Heart left ventricle (tissue), 16 donors: ENCODE measurements around the gene ANKRD28. TPM values are rescaled to one million over a fixed set of nuclear protein-coding genes. Genes with fewer than 3 reads are reported as not detected.
"Not testable (repeated sequence)": the region's sequence is repeated elsewhere in the genome, so short reads cannot be mapped to it uniquely, and the experiment has no call there.

ENCODE experiments used
- ATAC-seq, 4 donors: fragments of 200-7000 bp; cut with Tn5 transposase; one replicate each; pipeline ENCODE4 v1.9.1; 2020 to 2022; ENCODE audit warnings: moderate library complexity in 4 of 4, mild to moderate bottlenecking in 3 of 4, moderate number of reproducible peaks in 1 of 4
- DNase-seq, 5 donors: peaks; one replicate each; pipeline ENCODE4 v3.0.0-alpha.2; 2020
- H3K27ac ChIP-seq, 12 donors: fragments of 200-600 bp; sonication (generic) in 4 of 12; one replicate each; pipeline versions ENCODE4 v1.5.0 to v1.8.0; 2016 to 2022; ENCODE audit warnings: mild to moderate bottlenecking in 2 of 12
- H3K27me3 ChIP-seq, 9 donors: fragments of 200-600 bp; sonication (generic) in 2 of 9; one replicate each; pipeline versions ENCODE4 v1.5.1 to v1.8.0; 2016 to 2022; ENCODE audit warnings: mild to moderate bottlenecking in 3 of 9
- H3K36me3 ChIP-seq, 9 donors: fragments of 200-600 bp; sonication (generic) in 2 of 9; one replicate each; pipeline versions ENCODE4 v1.5.0 to v1.8.0; 2018 to 2022; ENCODE audit warnings: mild to moderate bottlenecking in 2 of 9
- H3K4me1 ChIP-seq, 12 donors: fragments of 200-600 bp; sonication (generic) in 4 of 12; one replicate each; pipeline versions ENCODE4 v1.5.0 to v1.8.0; 2016 to 2022; ENCODE audit warnings: mild to moderate bottlenecking in 3 of 12
- H3K4me3 ChIP-seq, 12 donors: fragments of 200-600 bp; sonication (generic) in 4 of 12; one replicate each; pipeline versions ENCODE4 v1.5.0 to v1.8.0; 2017 to 2022; ENCODE audit warnings: mild to moderate bottlenecking in 9 of 12, moderate library complexity in 4 of 12
- H3K9me3 ChIP-seq, 12 donors: fragments of 200-600 bp; sonication (generic) in 4 of 12; one replicate each; pipeline versions ENCODE4 v1.5.0 to v1.8.0; 2016 to 2022; ENCODE audit warnings: mild to moderate bottlenecking in 1 of 12
- POLR2A ChIP-seq, 2 donors: fragments of 450-650 bp; IDR thresholded peaks; one replicate each; pipeline ENCODE4 v1.6.1; 2017; ENCODE audit warnings: antibody characterized with exemption in 2 of 2, mild to moderate bottlenecking in 2 of 2, moderate library complexity in 2 of 2
- WGBS, 4 donors: extraction: QIAGEN DNeasy Blood & Tissue Kit in 2 of 4; methylation state at CpG; one replicate each; pipeline versions ENCODE4 v1.1.5 to v1.1.7; 2013 to 2018; 5-methylcytosine and 5-hydroxymethylcytosine counted together
- intact Hi-C, 10 donors: fragments of 100-400 bp; cut with DNase I; formaldehyde crosslinking; loops; one replicate each; pipeline versions ENCODE4 v1.11.1 to v1.14.2; 2022
- polyA plus RNA-seq, 2 donors: library from polyadenylated mRNA; stranded (reverse); fragments of 200-250 nt; gene quantifications; one replicate each; pipeline ENCODE4 v1.2.3, GENCODE V29; 2013
- total RNA-seq, 9 donors: library from RNA; depleted of rRNA in 2 of 9; stranded (reverse); fragments of >200 nt in 2 of 9; fragmentation: NEBNext Ultra II Directional in 3 of 9; extraction: Animal tissue kit (Norgen Biotek cat#: 25700) in 3 of 9; gene quantifications; one replicate each; pipeline versions ENCODE4 v1.1.0 to v1.2.4, GENCODE V29; 2016 to 2023
- TF ChIP-seq, protein P1 (sequence below), 12 donors: fragments of 200-600 bp; sonication (generic) in 4 of 12; IDR thresholded peaks; one replicate each; pipeline versions ENCODE4 v1.5.0 to v1.8.0; 2018 to 2022; ENCODE audit warnings: antibody characterized with exemption in 12 of 12, mild to moderate bottlenecking in 5 of 12
- donor health status: ischemic (EF 13 %, LVEDD 7.1; RV severe dilation, severe dysfunction).
- donor health status: healthy with polysubstance abuse.
- donor health status: DM: no; HTN: yes; CAD: no.
- donor health status: DM: no; HTN: no; CAD: no.
- donor health status: ischemic (EF 25% LVEDD 6.9; RV normal size, moderate dysfunction).
- donor health status: ischemic (EF 25% LVEDD 5.7; RV mildly dilated, moderate dysfunction).
- donor health status: healthy.
- donor health status: DM: yes; HTN: yes; CAD: no.
- donor health status: ischemic (EF 35%, LVEDD 5.7; RV mildly dilated, moderate dysfunction).
- donor health status: nonischemic (EF 11% LVEDD 7.7; RV severe dilation, severe dysfunction).
- donor health status: DM: yes; HTN: yes; CAD: no.
- donor health status: PGD.
- donor health status: ischemic (EF 29% LVEDD 5.4; RV normal size, mild dysfunction).
- donor health status: nonischemic (EF 23%, LVEDD 6.1; RV moderate dilation, normal function).

The ANKRD28 gene
- total and polyA plus RNA-seq, 11 donors: 4.9 to 32.1 (median 24.3) TPM

DNA sequence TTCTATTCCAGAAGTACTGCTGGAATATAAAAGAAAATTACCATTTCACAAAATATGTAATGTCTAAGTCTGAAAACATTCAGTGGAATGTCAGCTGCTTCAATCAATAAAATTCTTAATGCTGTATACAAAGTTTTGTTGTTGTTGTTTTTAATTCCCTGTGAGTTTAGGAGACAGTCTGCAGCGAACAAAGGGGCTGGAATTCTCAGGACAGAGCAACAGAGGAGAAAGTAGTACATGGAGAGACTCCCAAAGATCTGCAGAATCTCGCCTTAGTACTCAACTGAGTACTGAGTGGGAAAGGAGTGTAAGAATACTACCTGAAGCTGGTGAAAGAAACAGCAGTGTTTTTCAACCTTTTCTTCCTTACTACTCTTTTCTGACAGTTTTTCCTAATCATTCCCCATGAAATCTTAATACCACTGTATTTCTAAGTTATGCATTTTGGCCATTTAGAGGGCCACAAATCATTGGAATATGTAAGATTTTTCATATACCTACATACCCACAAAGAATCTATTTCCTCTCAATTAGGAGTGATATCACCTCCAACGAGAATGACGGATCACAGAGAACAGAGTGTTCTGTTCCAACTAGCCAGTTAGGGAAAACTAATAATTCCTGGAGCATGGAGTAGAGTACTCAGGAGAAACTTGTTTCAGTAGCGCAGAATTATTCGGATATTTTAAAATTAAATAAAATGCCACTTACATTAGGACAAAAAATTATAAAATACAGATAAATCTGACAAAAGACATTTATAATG, 16.0 kb downstream of the ANKRD28 start:
- 75 to 83% (median 77%) methylated on average over 6 of the region's 6 CpGs for WGBS, 4 donors
- DNase-seq: no peak
- H3K27ac ChIP-seq: no peak overlapping the region
- TF ChIP-seq, protein P1, sequence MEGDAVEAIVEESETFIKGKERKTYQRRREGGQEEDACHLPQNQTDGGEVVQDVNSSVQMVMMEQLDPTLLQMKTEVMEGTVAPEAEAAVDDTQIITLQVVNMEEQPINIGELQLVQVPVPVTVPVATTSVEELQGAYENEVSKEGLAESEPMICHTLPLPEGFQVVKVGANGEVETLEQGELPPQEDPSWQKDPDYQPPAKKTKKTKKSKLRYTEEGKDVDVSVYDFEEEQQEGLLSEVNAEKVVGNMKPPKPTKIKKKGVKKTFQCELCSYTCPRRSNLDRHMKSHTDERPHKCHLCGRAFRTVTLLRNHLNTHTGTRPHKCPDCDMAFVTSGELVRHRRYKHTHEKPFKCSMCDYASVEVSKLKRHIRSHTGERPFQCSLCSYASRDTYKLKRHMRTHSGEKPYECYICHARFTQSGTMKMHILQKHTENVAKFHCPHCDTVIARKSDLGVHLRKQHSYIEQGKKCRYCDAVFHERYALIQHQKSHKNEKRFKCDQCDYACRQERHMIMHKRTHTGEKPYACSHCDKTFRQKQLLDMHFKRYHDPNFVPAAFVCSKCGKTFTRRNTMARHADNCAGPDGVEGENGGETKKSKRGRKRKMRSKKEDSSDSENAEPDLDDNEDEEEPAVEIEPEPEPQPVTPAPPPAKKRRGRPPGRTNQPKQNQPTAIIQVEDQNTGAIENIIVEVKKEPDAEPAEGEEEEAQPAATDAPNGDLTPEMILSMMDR (IDR thresholded peaks at IDR 0.05): no peak
- TF ChIP-seq POLR2A (IDR thresholded peaks at IDR 0.05): no peak
- peak in 2 of 4 donors; percentile 64 to 75 for ATAC-seq
- intact Hi-C loops: no loop called here
- H3K4me1 ChIP-seq: peaks cover 0 to 16% (median 8%) of the 10 kb centered on the region in 12 donors
- no peaks in the 10 kb centered on the region for H3K27me3 ChIP-seq
- no peak overlapping the region for H3K4me3 ChIP-seq
- H3K9me3 ChIP-seq: no peaks in the 10 kb centered on the region
- H3K36me3 ChIP-seq: no peaks in the 10 kb centered on the region

- no peak overlapping the region for H3K27ac ChIP-seq
- H3K9me3 ChIP-seq: no peaks in the 10 kb centered on the region
- ATAC-seq (no peak), DNase-seq (no peak)
- intact Hi-C loops: no loop called here
- no peaks in the 10 kb centered on the region for H3K36me3 ChIP-seq
- H3K27me3 ChIP-seq: no peaks in the 10 kb centered on the region
- no peak for TF ChIP-seq POLR2A (IDR thresholded peaks at IDR 0.05)
- TF ChIP-seq, protein P1 (IDR thresholded peaks at IDR 0.05): no peak
- no peak overlapping the region for H3K4me3 ChIP-seq
- H3K4me1 ChIP-seq: peaks cover 0 to 16% (median 8%) of the 10 kb centered on the region in 12 donors
Observed at GRCh38 chr3:15781131-15781530, 16.6 kb downstream of the ANKRD28 start.

DNA sequence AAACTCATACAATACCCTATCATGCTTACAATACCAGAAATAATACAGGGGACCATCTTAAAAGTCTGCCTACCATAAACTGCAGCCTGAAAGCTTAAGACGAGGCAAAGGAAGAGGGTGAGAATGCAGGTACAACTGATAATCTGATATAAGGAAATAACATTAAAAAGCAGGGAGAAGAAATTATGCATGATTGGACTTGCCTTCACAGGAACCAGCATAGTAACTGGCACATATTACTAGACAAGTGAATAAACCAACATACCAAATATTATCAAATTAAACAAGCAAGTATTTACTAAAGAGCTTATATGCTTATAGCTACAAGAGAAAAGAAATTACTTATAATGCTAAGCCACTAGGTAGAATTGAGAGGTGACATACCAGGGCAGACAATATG, 18.7 kb downstream of the ANKRD28 start:
- TF ChIP-seq POLR2A (IDR thresholded peaks at IDR 0.05): no peak
- TF ChIP-seq, protein P1 (IDR thresholded peaks at IDR 0.05): no peak
- no peak overlapping the region for H3K4me3 ChIP-seq
- no peak for DNase-seq
- H3K27me3 ChIP-seq: no peaks in the 10 kb centered on the region
- 87 to 98% (median 93%) methylated on average over 1 of the region's 1 CpG for WGBS, 4 donors
- ATAC-seq: no peak
- intact Hi-C loops: no loop called here
- peaks cover 0 to 16% (median 8%) of the 10 kb centered on the region in 12 donors for H3K4me1 ChIP-seq
- no peaks in the 10 kb centered on the region for H3K36me3 ChIP-seq
- H3K27ac ChIP-seq: no peak overlapping the region
- no peaks in the 10 kb centered on the region for H3K9me3 ChIP-seq

DNA sequence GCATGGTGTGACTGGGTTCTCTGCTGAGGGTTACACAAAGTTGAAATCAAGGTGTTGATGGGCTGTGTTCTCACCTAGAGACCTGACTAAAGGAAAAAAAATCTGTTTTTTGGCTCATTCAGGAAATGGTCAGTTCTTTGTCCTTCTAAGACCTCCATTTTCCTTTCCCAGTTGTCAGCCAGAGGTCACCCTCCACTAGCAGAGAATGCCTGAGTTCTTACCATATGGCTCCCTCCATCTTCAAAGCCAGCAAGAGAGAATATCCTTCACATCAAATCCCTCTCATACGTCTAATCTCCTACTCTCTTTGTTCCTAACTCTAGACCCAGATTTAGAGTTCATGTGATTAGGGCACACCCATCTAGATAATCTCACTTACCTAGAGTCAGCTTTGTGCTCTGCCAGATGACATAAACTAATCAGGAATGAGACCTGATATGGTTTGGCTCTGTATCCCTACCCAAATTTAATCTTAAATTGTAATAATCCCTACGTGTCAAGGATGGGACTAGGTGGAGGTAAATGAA, 19.4 kb downstream of the ANKRD28 start:
- H3K36me3 ChIP-seq: no peaks in the 10 kb centered on the region
- H3K4me1 ChIP-seq: peaks cover 0 to 16% (median 6%) of the 10 kb centered on the region in 12 donors
- no peak overlapping the region for H3K4me3 ChIP-seq
- no peak overlapping the region for H3K27ac ChIP-seq
- WGBS, 4 donors: 50 to 70% (median 57%) methylated on average over 2 of the region's 2 CpGs
- no peak for ATAC-seq
- DNase-seq: no peak
- intact Hi-C loops: no loop called here
- no peaks in the 10 kb centered on the region for H3K27me3 ChIP-seq
- H3K9me3 ChIP-seq: no peaks in the 10 kb centered on the region
- TF ChIP-seq POLR2A (IDR thresholded peaks at IDR 0.05): no peak
- TF ChIP-seq, protein P1 (IDR thresholded peaks at IDR 0.05): no peak

GRCh38 chr3:15774931-15775560, 22.7 kb downstream of the ANKRD28 start:
- intact Hi-C loops, DNase-seq, H3K4me3 ChIP-seq, H3K9me3 ChIP-seq, H3K27ac ChIP-seq, H3K36me3 ChIP-seq, H3K27me3 ChIP-seq, H3K4me1 ChIP-seq, ATAC-seq: not testable (repeated sequence)
- WGBS, 4 donors: 90 to 96% (median 95%) methylated on average over 6 of the region's 6 CpGs
